Ammon's horn (tissue), 1 donor: Measurements from ENCODE around the gene ARID2.

Experiments used
- DNase-seq: peaks from one replicate; pipeline ENCODE4 v3.0.0-alpha.2; 2016; ENCODE audit warnings: low spot score

ARID2 gene, protein sequence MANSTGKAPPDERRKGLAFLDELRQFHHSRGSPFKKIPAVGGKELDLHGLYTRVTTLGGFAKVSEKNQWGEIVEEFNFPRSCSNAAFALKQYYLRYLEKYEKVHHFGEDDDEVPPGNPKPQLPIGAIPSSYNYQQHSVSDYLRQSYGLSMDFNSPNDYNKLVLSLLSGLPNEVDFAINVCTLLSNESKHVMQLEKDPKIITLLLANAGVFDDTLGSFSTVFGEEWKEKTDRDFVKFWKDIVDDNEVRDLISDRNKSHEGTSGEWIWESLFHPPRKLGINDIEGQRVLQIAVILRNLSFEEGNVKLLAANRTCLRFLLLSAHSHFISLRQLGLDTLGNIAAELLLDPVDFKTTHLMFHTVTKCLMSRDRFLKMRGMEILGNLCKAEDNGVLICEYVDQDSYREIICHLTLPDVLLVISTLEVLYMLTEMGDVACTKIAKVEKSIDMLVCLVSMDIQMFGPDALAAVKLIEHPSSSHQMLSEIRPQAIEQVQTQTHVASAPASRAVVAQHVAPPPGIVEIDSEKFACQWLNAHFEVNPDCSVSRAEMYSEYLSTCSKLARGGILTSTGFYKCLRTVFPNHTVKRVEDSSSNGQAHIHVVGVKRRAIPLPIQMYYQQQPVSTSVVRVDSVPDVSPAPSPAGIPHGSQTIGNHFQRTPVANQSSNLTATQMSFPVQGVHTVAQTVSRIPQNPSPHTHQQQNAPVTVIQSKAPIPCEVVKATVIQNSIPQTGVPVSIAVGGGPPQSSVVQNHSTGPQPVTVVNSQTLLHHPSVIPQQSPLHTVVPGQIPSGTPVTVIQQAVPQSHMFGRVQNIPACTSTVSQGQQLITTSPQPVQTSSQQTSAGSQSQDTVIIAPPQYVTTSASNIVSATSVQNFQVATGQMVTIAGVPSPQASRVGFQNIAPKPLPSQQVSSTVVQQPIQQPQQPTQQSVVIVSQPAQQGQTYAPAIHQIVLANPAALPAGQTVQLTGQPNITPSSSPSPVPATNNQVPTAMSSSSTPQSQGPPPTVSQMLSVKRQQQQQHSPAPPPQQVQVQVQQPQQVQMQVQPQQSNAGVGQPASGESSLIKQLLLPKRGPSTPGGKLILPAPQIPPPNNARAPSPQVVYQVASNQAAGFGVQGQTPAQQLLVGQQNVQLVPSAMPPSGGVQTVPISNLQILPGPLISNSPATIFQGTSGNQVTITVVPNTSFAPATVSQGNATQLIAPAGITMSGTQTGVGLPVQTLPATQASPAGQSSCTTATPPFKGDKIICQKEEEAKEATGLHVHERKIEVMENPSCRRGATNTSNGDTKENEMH (N-terminal part only)

DNA sequence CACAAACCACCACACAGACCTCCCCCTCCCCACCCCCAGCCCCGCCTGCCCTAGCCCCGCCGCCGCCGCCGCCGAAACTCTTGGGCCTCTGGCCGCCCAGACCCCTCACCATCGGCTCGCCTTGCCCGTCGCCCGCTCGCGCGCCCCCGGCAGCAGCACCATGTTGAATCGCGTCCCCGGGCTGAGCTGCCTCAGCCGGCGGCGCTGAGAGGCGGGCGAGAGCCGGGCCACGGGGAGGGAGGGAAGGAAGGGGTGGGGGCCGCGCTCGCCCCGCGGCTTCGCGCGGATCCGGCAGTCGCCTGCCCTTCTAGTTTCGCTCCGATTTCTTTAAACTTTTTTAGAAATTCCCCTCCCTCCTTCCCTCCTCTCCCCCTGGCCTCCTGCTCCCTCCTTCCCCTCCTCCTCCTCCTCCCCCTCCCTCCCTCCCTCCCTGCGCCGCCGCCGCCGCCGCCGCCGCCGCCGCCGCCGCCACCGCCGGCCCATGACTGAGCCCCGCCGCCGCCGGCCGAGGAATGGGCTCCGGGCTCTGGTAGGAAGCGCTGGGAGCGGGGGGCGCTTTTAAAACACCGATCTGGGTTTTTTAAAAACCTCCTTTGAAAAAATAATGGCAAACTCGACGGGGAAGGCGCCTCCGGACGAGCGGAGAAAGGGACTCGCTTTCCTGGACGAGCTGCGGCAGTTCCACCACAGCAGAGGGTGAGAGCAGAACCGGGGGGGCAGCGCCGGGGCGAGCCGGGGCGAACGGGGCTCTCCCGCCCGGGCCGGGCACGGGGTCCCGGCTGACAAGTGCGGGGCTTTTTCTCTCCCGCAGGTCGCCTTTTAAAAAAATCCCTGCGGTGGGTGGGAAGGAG is at the start of gene ARID2:
ARID2 (plus strand) TSS at position 474 of the 851 bp plus-strand sequence; CDS start at position 605, 131 bp downstream.
- peak; percentile 56 for DNase-seq

DNA sequence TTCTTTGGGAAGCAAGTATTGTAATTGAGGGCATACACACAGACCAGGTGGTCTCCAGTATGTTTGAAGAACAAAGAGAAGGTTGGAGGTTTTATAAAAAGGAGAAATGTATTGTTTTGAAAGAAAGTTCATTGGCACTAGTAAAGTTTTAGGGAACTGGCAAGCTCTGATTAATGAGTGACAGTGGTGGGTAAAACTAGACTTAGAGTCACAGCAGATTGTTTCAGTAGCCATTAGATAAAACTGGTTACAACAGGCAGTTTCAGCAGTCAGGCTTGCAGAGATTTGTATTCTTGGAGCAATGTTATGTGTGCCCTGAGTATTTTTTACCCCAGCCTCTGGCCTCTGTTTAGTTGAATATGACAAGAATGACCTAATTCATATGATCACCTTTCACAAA is 49.1 kb upstream of the ARID2 start:
- no peak for DNase-seq

DNA sequence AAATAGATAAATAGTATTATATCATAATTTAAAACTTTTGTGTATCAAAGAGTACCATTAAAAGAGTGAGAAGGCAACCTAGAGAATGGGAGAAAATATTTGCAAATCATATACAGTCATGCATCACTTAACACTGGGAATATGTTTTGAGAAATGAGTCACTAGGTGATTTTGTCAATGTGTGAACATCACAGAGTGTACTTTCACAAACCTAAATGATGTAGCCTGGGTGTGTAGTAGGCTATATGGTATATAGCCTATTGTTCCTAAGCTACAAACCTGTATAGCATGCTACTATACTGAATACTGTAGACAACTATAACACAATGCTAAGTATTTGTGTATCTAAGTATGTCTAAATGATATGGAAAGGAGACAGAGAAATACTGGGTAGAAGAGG is 48.0 kb upstream of the ARID2 start:
- no peak for DNase-seq

DNA sequence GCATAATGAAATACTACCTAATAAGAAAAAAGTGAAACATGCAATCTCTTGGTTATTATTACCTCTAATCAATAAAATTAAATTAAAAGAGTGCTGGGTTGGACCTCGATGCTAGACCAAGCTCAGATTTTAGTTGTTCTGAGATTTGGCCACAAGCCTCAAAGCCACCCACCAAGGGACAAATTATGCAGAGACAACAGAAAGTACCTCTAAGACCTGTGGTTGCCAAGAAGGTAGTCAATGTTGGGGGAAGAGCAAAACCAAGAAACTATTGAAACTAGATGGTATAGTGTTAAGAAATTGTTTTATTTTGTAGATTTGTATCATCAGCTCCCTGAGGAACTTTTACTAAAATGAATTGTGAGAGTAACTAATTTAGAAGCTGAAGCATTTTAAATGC is 43.8 kb upstream of the ARID2 start:
- DNase-seq, result no peak

DNA sequence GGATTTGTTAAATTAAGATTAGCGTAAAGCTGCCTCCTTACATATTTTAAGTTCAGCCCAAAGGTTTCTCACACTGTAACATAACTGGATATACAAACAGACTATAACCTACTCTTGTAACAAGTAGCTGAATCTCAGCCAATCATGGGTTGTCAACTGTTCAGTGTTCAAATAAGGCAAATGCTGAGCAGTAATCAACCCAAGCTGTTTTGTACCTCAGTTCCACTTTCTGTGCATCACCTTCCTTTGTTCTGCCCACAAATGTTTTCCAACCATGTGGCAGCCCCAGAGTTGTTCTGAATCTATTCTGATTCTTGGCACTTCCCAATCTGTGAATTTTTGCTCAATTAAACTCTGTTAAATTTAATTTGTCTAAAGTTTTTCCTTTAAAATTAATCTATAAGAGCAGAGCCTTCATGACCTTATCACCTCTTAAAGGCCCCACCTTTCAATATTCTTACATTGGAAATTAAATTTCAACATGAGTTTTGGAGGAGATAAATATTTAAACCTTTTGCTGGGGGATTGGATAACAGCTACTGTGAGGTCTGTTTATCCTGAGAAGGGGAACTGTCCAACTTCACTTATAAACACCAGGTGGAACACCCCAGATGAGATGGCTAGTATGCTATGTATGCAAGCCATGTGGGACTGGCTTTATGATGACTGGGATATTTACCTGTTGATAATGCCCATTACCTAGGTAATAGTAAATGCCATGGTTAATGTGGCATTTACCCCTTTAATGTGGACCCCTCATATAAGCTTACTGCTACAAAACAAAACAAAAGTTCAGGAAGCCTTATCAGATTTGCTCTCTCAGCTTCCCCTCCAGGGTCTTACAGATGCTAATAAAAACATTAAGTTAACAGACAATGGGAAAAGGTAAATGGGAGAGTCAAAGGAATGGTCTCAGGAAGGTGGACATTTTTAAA is 42.2 kb upstream of the ARID2 start:
- DNase-seq, result no peak

DNA sequence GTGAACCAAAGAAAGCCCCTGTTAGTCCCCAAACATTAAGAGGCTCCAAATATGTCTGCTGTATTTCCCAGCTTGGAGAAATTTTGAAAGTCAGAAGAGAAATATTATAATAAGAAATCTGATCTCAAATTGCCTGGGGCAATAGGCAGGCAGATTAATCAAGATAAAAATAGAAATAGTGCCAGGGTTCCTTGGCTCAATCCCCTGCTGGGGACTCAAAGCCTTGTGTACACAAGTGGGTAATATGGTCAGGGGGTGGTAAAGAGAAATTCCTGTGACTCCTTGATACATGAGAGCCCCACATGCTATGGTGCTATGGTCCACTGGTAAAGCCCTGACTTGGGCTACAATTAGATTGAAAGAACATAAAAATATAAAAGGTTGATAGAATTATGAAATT is 41.3 kb upstream of the ARID2 start:
- no peak for DNase-seq

DNA sequence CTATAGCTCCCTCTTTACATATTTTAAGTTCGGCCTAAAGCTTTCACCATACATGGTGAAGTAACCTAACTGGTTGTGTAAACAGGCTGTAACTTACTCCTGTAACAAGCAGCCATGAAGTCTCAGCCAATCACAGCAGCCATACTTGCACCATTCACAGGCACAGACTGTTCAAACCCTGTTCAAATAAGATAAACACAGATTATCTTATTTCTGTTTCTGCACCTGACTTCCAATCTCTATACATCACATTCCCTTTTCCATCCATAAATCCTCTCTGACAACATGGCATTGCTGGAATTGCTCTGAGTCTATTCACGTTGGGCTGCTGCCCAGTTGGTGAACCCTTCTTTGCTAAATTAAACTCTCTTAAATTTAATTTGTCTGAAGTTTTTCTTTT is 34.5 kb upstream of the ARID2 start:
- DNase-seq, result no peak

DNA sequence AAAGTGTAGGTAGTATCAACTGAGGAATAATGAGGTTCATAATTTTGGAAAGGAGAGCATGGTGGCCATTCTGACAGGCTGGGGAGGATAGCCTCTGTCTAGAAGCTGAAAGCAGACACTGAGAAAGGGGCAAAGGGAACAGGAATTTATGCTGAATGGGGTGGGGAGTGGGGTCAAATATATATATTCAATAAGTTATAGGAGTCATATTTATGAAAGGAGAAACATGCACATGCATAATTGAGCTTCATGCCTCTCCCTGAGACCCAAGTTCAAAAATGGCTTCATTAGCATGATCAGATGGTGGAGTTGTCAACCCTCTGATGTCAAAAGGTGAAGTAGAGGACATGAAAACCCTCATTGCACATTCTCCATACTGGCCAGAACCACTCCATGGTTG is 33.9 kb upstream of the ARID2 start:
- DNase-seq, result no peak

DNA sequence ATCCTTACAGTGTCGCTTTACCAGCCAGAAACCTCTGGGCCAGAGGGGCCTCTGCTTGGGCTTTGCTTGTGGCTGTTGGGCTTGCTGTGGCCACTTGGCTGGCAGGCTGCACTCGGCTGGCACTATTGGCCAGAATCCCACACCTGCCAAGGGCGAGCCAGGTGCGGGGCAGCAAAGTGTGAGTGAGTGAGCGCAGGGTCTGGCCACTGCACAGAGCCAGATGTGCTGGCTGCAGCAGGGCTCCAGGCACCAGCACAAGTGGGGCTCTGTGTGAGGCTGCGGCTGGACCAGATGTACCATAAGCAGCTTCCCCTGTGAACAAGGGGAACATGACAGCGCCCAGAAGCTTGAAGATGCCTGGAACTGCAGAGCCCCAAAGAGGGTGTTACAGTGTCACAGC is 33.5 kb upstream of the ARID2 start:
- no peak for DNase-seq

DNA sequence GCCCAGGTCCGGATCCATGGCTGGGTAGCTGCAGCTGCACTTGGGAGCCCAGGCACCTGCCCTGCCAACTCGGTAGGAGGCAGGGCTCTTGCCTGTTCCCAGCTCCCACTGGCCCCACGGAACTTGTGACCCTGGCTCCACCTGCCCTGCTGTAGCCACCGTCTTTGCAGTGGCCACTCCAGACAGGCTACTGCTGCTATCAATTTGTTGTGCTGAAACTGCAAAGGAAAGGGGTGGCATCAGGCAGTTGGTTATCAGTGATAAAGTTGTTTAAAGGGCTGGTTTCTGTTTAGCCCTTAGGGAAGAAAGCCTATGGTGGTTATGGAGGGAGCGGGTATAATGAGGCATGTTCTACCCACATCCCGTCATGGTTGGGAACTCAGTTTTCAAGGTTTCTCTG is 32.1 kb upstream of the ARID2 start:
- DNase-seq, result no peak

DNA sequence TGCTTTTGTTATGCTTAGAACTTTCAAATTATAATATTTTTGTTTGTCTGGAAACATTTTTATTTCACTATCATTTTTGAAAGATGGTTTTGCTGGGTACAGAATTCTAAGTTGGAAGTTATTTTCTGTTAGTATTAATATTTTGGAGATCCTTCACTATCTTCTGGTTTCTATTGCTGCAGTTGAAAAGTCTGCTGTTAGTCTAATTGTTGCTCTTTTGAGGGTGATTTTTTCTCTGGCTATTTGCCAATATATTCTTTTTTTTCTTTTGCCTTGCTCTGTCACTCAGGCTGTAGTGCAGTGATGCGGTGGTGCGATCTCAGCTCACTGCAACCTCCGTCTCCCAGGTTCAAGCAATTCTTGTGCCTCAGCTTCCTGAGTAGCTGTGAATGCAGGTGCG is 28.2 kb upstream of the ARID2 start:
- DNase-seq, result no peak

DNA sequence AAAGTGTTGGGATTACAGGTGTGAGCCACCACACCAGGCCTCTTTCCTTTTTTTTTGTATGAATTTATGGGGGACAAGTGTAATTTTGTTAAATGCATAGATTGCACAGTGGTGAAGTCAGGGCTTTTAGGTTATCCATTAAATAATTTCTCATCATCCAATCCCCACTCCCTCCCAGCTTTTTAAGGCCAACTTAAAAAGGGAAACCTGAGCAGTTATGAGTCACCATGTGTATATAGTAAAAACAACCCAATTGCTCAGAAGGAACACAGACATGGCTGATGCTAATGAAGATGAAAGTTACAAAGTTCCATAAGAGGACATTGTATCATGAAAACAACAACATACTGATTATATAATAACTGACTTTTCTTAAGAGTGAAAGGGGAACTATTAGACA is 25.6 kb upstream of the ARID2 start:
- DNase-seq, result no peak

DNA sequence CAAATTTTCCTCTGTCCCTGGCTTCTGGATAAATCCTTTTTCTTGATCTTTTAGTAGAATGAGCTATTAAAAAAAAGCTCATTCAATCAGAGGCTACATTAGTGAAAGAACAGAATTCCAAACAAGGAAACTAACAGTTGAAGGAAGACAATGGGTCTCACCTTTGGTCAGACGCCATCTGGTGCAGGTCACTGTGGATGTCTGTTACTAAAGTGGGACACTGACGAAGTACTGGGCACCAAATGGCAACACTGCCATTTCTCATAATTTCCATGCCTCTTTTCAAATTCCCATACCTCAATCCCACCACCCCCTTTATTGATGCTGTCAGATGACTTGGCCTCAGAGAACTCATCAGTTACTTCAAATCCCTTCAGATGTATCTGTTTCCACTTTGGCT is 24.5 kb upstream of the ARID2 start:
- no peak for DNase-seq

DNA sequence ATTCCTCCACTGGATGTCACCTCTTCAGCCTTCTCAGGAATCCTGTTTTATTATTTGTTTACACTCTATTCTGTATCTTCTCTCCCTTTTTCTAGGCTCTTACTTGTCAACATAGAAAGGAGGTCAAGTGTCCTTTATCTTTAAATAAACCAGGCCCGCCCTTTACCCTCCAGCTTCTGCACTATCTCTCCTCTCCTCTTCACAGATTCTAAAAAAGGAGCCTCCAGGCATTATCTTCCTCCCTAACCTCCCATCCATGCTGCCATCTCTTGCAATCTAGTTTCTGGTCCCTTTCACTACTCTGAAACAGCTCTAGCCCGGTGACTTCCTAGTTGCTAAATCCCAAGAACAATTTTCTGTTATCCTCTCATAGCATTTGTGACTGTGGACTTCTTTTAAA is 24.1 kb upstream of the ARID2 start:
- DNase-seq, result no peak

DNA sequence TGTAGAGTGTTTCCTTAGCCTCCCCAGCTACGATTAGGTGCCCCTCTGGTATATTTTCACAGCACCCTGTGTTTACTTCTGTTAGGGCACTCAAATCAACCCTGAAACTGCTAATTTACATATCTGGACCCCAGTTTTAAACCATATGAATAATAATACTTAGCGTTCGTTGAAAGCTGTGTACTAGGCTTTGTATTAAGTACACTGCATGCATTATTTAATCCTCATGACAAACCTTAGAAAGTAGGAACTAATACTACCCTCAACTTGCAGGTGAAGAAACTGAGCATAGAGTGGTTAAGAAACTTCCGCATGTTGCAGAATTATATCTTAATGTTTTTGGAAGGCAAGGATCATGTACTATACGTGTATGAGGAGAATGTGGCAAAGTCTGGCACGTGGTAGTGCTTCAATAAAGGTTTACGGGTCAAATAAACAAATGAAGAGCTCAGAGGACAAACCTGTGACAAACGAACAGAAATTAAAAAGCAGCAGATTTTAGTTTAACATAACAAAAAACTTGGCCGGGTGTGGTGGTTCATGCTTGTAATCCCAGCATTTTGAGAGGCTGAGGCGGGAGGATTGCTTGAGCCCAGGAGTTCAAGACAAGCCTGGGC is 22.2 kb upstream of the ARID2 start:
- DNase-seq, result no peak

DNA sequence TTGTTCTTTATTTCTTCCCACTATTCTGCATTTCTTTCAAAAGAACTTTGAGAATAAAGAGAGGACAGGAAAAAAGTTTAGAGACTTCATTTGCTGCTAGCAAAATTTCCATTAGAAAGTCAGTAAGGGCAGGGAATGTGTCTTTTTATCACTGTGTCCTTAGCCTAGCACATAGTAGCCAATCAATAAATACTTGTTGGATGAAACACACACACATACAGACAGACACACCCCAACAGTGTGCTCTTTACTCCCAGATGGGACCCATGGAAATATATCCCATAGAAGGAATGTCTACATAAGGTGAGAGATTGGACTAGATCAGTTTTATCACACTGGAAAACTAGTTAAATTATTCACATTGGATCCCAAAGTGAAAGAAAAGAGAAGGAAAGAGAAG is 21.1 kb upstream of the ARID2 start:
- no peak for DNase-seq

DNA sequence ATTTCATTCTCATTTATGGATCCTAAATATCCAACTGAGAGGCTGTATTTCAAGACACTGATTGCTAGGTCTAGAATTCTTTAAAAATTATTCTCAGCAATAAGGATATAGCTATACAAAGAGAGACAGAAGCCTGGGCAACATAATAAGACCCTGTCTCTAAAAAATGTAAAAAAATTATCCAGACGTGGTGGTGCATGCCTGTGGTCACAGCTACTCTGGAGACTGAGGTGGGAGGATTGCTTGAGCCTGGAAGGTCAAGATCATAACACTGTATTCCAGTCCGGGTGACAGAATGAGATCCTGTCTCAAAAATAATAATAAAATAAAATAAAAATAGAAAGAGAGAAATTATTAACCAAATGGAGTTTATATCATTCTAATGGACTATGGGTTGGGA is 20.6 kb upstream of the ARID2 start:
- no peak for DNase-seq

DNA sequence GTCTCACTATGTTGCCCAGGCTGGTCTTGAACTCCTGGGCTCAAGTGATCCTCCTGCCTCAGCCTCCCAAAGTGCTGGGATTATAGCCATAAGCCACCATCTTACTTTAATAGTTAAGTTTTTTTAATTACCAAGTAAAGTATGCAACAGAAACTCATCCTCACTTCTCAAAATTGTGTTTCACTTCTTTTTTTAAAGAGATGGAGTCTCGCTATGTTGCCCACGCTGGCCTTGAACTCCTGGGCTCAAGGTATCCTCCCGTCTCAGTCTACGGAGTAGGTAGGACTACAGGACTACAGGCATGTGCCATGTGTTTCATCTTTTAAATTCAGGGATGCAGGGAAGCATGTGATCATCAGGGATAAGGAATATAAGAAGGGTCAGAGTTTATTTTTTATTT is 17.2 kb upstream of the ARID2 start:
- DNase-seq, result no peak

DNA sequence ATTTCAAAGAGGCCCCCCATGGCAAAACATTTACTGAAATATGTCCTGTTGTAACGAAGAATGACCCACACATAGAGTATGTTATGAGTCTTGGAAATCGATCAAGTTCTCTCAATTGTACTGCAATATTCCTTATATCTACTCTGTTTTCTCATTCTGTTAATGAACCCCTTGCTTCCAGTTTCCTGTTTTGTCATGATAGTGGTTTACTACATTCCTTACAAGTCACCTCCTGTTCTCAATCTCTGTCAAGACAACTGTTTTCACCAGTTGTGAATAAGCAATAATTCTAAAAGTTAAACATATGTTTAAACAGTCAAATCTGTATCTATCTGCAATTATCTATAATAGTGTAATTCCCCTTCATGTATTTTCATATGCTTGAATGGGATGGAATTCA is 16.4 kb upstream of the ARID2 start:
- DNase-seq, result no peak

DNA sequence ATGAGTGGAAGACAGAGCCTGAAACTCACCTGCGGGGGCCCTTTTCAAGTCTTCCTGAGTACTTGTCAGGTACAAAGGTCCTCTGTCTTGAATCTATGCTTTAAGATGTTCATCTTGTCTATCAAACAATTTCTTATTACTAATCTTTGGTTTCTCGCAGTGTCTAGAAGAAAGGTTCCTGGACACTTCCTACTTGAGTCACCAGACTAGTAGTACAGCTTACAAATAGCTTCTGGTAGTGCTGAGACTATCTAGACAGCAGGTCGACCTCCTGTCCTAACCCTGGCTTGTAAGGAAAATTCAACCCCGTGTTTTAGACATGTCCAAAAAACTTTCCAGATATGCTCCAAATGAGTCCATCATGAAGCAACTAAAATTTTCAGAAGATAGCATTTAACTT is 11.2 kb upstream of the ARID2 start:
- DNase-seq, result no peak
